ENCODE results near the gene TMEM40. TPM values are rescaled to one million over a fixed set of nuclear protein-coding genes. Genes with fewer than 3 reads are reported as not detected.

TMEM40 gene
- polyA plus RNA-seq, 1 of the 3 experiments (the other 2 are of a cell fraction) = 0.05 TPM

- Histone ChIP-seq H3K79me2 (ENCODE audit: insufficient read depth) (no peaks in the 10 kb centered on the region), H3K9me2 (no peaks in the 10 kb centered on the region), H3K4me2 (no peak overlapping the region), H2AFZ (ENCODE audit: low read depth) (no peak overlapping the region), H3K9me3 (no peaks in the 10 kb centered on the region), H3K36me3 (replicated peaks in 1 of 2; ENCODE audit: control insufficient read depth in 1 of 2, insufficient read depth in 2 of 2, low read length in 1 of 2) (no peaks in the 10 kb centered on the region), H4K20me1 (ENCODE audit: insufficient read depth) (no peaks in the 10 kb centered on the region), H3K4me1 (ENCODE audit: control insufficient read depth in 1 of 2, insufficient read depth in 2 of 2, low read depth in 1 of 2, low read length in 1 of 2) (no peaks in the 10 kb centered on the region), H3K4me3 (ENCODE audit: low read depth in 2 of 2, low read length in 1 of 2) (no peak overlapping the region), H3K9ac (no peak overlapping the region), H3K27ac (ENCODE audit: low read depth in 2 of 2, low read length in 1 of 2) (no peak overlapping the region), H3K27me3 (ENCODE audit: insufficient read depth) (no peaks in the 10 kb centered on the region; the same call in 1 of the 2 replicates), H3F3A (replicated peaks; ENCODE audit: insufficient read depth) (no peaks in the 10 kb centered on the region)
- POLR2A ChIA-PET = no interaction called here
- CTCF ChIA-PET = interaction anchor here (1.5 kb wide), 1 partner anchor 28 kb away, joined by 3 read pairs; no protein-coding TSS in a partner anchor
- no peak for DNase-seq
- TF ChIP-seq JUND (IDR thresholded peaks at IDR 0.05) = no peak
- TF ChIP-seq TCF12 (IDR thresholded peaks at IDR 0.05) = no peak
- TF ChIP-seq RAD21 (IDR thresholded peaks at IDR 0.05; ENCODE audit: low read length) = no peak
- TF ChIP-seq IRF3 (IDR thresholded peaks at IDR 0.05; ENCODE audit: low read depth, low read length) = no peak
- WGBS (ENCODE audit: low lambda C conversion rate) = 57% methylated on average over 6 of the region's 6 CpGs
These were observed 23.2 kb upstream of the TMEM40 start for GRCh38 chr3:12782172-12782815.

GRCh38 chr3:12780751-12781150 lies 21.7 kb upstream of the TMEM40 start:
- H3K9me2 ChIP-seq = no peaks in the 10 kb centered on the region
- CTCF ChIA-PET = interaction anchor here (1.2 kb wide), 1 partner anchor 16 kb away, joined by 5 read pairs; the partner anchor contains the start of gene CAND2
- H3K9ac ChIP-seq = no peak overlapping the region
- H3K27me3 ChIP-seq (ENCODE audit: insufficient read depth) = no peaks in the 10 kb centered on the region; the same call in 1 of the 2 replicates
- no peak for DNase-seq
- H3K9me3 ChIP-seq = no peaks in the 10 kb centered on the region
- no peak overlapping the region for H3K27ac ChIP-seq (ENCODE audit: low read depth in 2 of 2, low read length in 1 of 2)
- POLR2A ChIA-PET = interaction anchor here (0.6 kb wide), 1 partner anchor 51 kb away, joined by 4 read pairs; no protein-coding TSS in a partner anchor
- H3K4me3 ChIP-seq (ENCODE audit: low read depth in 2 of 2, low read length in 1 of 2) = no peak overlapping the region
- H3K4me2 ChIP-seq = no peak overlapping the region
- 72% methylated on average over 4 of the region's 4 CpGs for WGBS (ENCODE audit: low lambda C conversion rate)
- TF ChIP-seq RCOR1 (IDR thresholded peaks at IDR 0.05; ENCODE audit: low read length) (no peak), POLR2AphosphoS5 (IDR thresholded peaks at IDR 0.05; ENCODE audit: low read depth, low read length) (no peak), GABPA (IDR thresholded peaks at IDR 0.05; ENCODE audit: low read depth) (no peak), CHD2 (IDR thresholded peaks at IDR 0.05; ENCODE audit: low read length, partially characterized antibody) (no peak), FOXM1 (IDR thresholded peaks at IDR 0.05; ENCODE audit: low read depth) (no peak), YY1 (IDR thresholded peaks at IDR 0.05; ENCODE audit: low read depth) (no peak), USF1 (IDR thresholded peaks at IDR 0.05; ENCODE audit: borderline replicate concordance, low read depth) (no peak)
- H3K36me3 ChIP-seq (replicated peaks in 1 of 2; ENCODE audit: control insufficient read depth in 1 of 2, insufficient read depth in 2 of 2, low read length in 1 of 2) = no peaks in the 10 kb centered on the region
- no peaks in the 10 kb centered on the region for H3F3A ChIP-seq (replicated peaks; ENCODE audit: insufficient read depth)
- no peaks in the 10 kb centered on the region for H4K20me1 ChIP-seq (ENCODE audit: insufficient read depth)
- H3K4me1 ChIP-seq (ENCODE audit: control insufficient read depth in 1 of 2, insufficient read depth in 2 of 2, low read depth in 1 of 2, low read length in 1 of 2) = no peaks in the 10 kb centered on the region
- H2AFZ ChIP-seq (ENCODE audit: low read depth) = no peak overlapping the region
- H3K79me2 ChIP-seq (ENCODE audit: insufficient read depth) = no peaks in the 10 kb centered on the region

All from SK-N-SH (cell line).